Measurements from ENCODE around the gene ERRFI1. TPM values are rescaled to one million over a fixed set of nuclear protein-coding genes. Genes with fewer than 3 reads are reported as not detected.
A peak's percentile ranks its signal among the peaks of the same experiment; 100 is the strongest.

ERRFI1 gene
- total RNA-seq, 2 experiments from 2014 or later = 1.3 to 1.5 TPM

DNA sequence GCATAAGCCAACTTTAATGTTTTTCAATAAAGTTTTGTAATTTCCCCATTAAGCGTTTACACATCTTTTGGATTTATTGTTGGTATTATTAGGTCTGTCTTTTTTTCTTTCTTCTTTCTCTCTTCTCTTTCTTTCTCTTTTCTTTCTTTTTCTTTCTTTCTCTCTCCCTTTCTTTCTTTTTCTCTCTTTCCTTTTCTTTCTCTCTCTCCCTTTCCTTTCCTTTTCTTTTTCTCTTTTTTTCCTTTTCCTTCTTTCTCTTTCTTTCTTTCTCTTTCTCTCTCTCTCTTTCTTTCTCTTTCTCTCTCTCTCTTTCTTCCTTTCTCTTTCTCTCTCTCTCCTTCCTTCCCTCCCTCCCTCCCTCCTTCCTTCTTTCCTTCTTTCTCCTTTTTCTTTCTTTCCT lies 31.3 kb downstream of the ERRFI1 start:
- no peak for ATAC-seq
- CTCF ChIA-PET = interaction anchor here (0.9 kb wide), 1 partner anchor 20 kb away, joined by 3 read pairs; no protein-coding TSS in a partner anchor
- H3K27me3 Mint-ChIP-seq = no peaks in the 10 kb centered on the region
- H3K4me3 Mint-ChIP-seq = no peak overlapping the region
- peaks cover 4% of the 10 kb centered on the region for H3K4me1 Mint-ChIP-seq
- peaks cover 3% of the 10 kb centered on the region for H3K9me3 Mint-ChIP-seq (ENCODE audit: low read depth)
- intact Hi-C loops (cut with DNase I, micrococcal nuclease) = no loop called here
- no peak overlapping the region for H3K27ac Mint-ChIP-seq
- H3K36me3 Mint-ChIP-seq (ENCODE audit: low read depth) = peaks cover 24% of the 10 kb centered on the region
- no peak for DNase-seq
- POLR2A ChIA-PET = no interaction called here

- ChIA-PET POLR2A (no interaction called here), CTCF (interaction anchor here (0.7 to 1.5 kb wide), 2 partner anchors 19 to 22 kb away, joined by 3 read pairs; no protein-coding TSS in a partner anchor)
- Mint-ChIP-seq H3K9me3 (ENCODE audit: low read depth) (peaks cover 3% of the 10 kb centered on the region), H3K36me3 (ENCODE audit: low read depth) (peaks cover 31% of the 10 kb centered on the region), H3K27ac (peak overlapping the region; percentile 34), H3K4me1 (peaks cover 4% of the 10 kb centered on the region), H3K27me3 (no peaks in the 10 kb centered on the region), H3K4me3 (no peak overlapping the region)
- intact Hi-C loops (cut with DNase I, micrococcal nuclease) = no loop called here
- DNase-seq (no peak), ATAC-seq (no peak)
These were observed 32.3 kb downstream of the ERRFI1 start for GRCh38 chr1:7993593-7994479.

- Mint-ChIP-seq H3K36me3 (ENCODE audit: low read depth) (peaks cover 32% of the 10 kb centered on the region), H3K4me1 (peaks cover 4% of the 10 kb centered on the region), H3K27ac (no peak overlapping the region), H3K27me3 (no peaks in the 10 kb centered on the region), H3K4me3 (no peak overlapping the region), H3K9me3 (ENCODE audit: low read depth) (peaks cover 3% of the 10 kb centered on the region)
- intact Hi-C loops (cut with DNase I, micrococcal nuclease) = no loop called here
- ChIA-PET POLR2A (no interaction called here), CTCF (interaction anchor here (0.7 to 1.5 kb wide), 2 partner anchors 23 to 153 kb away, joined by 3 read pairs; no protein-coding TSS in a partner anchor)
- no peak for DNase-seq
- ATAC-seq = no peak
These were observed 33.2 kb downstream of the ERRFI1 start for GRCh38 chr1:7992885-7993284.

- ChIA-PET POLR2A (no interaction called here), CTCF (no interaction called here)
- no peak for ATAC-seq
- no peaks in the 10 kb centered on the region for H3K27me3 Mint-ChIP-seq
- H3K36me3 Mint-ChIP-seq (ENCODE audit: low read depth) = peaks cover 39% of the 10 kb centered on the region
- no peak overlapping the region for H3K27ac Mint-ChIP-seq
- intact Hi-C loops (cut with DNase I, micrococcal nuclease) = no loop called here
- no peak for DNase-seq
- peaks cover 3% of the 10 kb centered on the region for H3K9me3 Mint-ChIP-seq (ENCODE audit: low read depth)
- H3K4me1 Mint-ChIP-seq = peaks cover 4% of the 10 kb centered on the region
- no peak overlapping the region for H3K4me3 Mint-ChIP-seq
These were observed 34.3 kb downstream of the ERRFI1 start for GRCh38 chr1:7991504-7992440.

GRCh38 chr1:7989762-7990428 lies 36.2 kb downstream of the ERRFI1 start:
- no peak overlapping the region for H3K4me3 Mint-ChIP-seq
- intact Hi-C loops (cut with DNase I, micrococcal nuclease) = no loop called here
- DNase-seq (no peak), ATAC-seq (no peak)
- H3K36me3 Mint-ChIP-seq (ENCODE audit: low read depth) = peaks cover 55% of the 10 kb centered on the region
- H3K27me3 Mint-ChIP-seq = no peaks in the 10 kb centered on the region
- CTCF ChIA-PET = no interaction called here
- peaks cover 4% of the 10 kb centered on the region for H3K4me1 Mint-ChIP-seq
- no peak overlapping the region for H3K27ac Mint-ChIP-seq
- peaks cover 3% of the 10 kb centered on the region for H3K9me3 Mint-ChIP-seq (ENCODE audit: low read depth)
- POLR2A ChIA-PET = no interaction called here

DNA sequence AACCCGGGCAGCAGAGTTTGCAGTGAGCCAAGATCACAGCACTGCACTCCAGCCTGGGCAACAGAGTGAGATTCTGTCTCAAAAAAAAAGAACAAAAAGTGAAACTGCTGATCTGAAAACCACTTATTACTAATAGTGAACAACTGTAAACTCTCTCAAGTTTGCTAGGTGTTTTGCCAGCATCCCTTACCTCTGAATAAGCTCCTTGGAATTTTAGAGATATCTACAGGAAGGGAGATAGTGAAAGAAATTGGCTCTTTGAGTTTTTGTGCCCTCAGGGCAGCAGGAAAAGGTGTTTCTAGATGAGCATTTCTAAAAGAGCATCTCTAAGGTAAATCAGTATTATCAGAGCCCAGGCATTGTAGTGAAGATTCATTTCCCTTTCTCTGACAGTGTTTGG lies 37.5 kb downstream of the ERRFI1 start:
- ChIA-PET CTCF (interaction anchor here (0.7 to 2.2 kb wide), 3 partner anchors 14 to 246 kb away, joined by 3 to 9 read pairs (median 4); no protein-coding TSS in a partner anchor), POLR2A (no interaction called here)
- H3K27me3 Mint-ChIP-seq = no peaks in the 10 kb centered on the region
- H3K4me3 Mint-ChIP-seq = no peak overlapping the region
- ATAC-seq (no peak), DNase-seq (no peak)
- H3K4me1 Mint-ChIP-seq = no peaks in the 10 kb centered on the region
- H3K9me3 Mint-ChIP-seq (ENCODE audit: low read depth) = peaks cover 3% of the 10 kb centered on the region
- intact Hi-C loops (cut with DNase I, micrococcal nuclease) = no loop called here
- peaks cover 60% of the 10 kb centered on the region for H3K36me3 Mint-ChIP-seq (ENCODE audit: low read depth)
- H3K27ac Mint-ChIP-seq = no peak overlapping the region

DNA sequence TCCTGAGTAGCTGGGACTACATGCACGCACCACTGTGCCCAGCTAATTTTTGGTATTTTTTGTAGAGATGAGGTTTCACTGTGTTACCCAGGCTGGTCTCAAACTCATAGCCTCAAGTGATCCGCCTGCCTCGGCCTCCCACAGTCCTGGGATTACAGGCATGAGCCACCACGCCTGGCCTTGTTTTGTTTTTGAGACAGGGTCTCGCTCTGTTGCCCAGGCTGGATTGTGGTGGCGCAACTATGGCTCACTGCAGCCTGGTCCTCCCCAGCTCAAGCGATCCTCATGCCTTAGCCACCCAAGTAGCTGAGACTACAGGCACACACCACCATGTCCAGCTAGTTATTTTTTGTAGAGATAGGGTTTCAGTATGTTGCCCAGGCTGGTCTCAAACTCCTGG lies 38.6 kb downstream of the ERRFI1 start:
- intact Hi-C loops (cut with DNase I, micrococcal nuclease) = no loop called here
- Mint-ChIP-seq H3K9me3 (ENCODE audit: low read depth) (peaks cover 3% of the 10 kb centered on the region), H3K27me3 (no peaks in the 10 kb centered on the region), H3K4me3 (no peak overlapping the region), H3K27ac (no peak overlapping the region), H3K36me3 (ENCODE audit: low read depth) (peaks cover 64% of the 10 kb centered on the region), H3K4me1 (peaks cover under 1% of the 10 kb centered on the region)
- ChIA-PET CTCF (interaction anchor here (1.5 to 2.2 kb wide), 2 partner anchors 13 to 28 kb away, joined by 4 to 9 read pairs; no protein-coding TSS in a partner anchor), POLR2A (no interaction called here)
- ATAC-seq (no peak), DNase-seq (no peak)

DNA sequence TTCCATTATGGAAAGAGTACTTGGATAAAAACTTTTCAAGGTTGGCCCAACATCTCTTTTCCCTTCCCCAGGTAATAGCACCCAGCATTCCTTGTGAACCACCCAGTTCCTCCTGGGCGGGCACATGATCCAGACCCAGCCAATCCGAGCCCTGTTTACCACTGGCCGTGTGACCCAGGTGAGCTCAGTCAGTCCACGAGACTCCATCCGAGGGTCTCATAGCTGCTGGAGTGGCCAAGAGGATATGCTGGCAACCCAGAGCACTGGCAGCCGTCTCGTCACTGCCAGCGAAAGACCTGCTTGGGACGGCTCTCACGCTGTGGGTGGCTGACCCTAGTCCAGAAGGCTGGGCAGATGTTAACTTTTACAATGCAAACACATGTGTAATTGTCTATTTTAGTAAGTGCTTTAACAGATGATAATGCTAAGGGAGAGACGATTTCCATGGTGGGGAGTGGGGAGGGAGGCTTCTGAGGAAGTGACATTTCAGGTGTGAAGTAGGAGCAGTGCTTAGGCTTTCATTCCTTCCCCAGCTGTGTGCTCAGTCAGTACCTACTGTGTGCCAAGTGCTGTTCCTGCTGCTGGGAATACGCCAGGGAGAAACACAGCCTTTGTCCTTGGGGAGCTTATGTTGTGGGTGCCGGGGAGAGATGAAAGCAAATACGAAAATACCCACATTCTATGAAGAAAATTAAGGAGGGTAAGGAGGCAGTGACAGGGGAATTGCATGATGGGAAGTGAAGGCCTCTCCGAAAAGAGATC lies 40.1 kb downstream of the ERRFI1 start:
- H3K9me3 Mint-ChIP-seq (ENCODE audit: low read depth) = peaks cover 3% of the 10 kb centered on the region
- no peaks in the 10 kb centered on the region for H3K27me3 Mint-ChIP-seq
- peaks cover 69% of the 10 kb centered on the region for H3K36me3 Mint-ChIP-seq (ENCODE audit: low read depth)
- ChIA-PET POLR2A (interaction anchor here (0.5 kb wide), 1 partner anchor 11 kb away, joined by 8 read pairs; no protein-coding TSS in a partner anchor), CTCF (interaction anchor here (0.8 to 2.9 kb wide), 2 partner anchors 10 to 11 kb away, joined by 3 to 14 read pairs; no protein-coding TSS in a partner anchor)
- no peak for ATAC-seq
- H3K4me3 Mint-ChIP-seq = no peak overlapping the region
- no peak overlapping the region for H3K27ac Mint-ChIP-seq
- H3K4me1 Mint-ChIP-seq = peaks cover 5% of the 10 kb centered on the region
- DNase-seq = no peak
- intact Hi-C loops (cut with DNase I, micrococcal nuclease) = no loop called here

- no peaks in the 10 kb centered on the region for H3K9me3 Mint-ChIP-seq (ENCODE audit: low read depth)
- ChIA-PET CTCF (interaction anchor here (0.6 to 3.5 kb wide), 6 partner anchors 9 to 338 kb away, joined by 3 to 14 read pairs (median 4); no protein-coding TSS in a partner anchor), POLR2A (no interaction called here)
- H3K36me3 Mint-ChIP-seq (ENCODE audit: low read depth) = peaks cover 63% of the 10 kb centered on the region
- no peak overlapping the region for H3K27ac Mint-ChIP-seq
- no peak for DNase-seq
- H3K4me3 Mint-ChIP-seq = no peak overlapping the region
- H3K27me3 Mint-ChIP-seq = no peaks in the 10 kb centered on the region
- ATAC-seq = no peak
- peaks cover 5% of the 10 kb centered on the region for H3K4me1 Mint-ChIP-seq
- intact Hi-C loops (cut with DNase I, micrococcal nuclease) = no loop called here
These were observed 41.3 kb downstream of the ERRFI1 start for GRCh38 chr1:7984811-7985210.

DNA sequence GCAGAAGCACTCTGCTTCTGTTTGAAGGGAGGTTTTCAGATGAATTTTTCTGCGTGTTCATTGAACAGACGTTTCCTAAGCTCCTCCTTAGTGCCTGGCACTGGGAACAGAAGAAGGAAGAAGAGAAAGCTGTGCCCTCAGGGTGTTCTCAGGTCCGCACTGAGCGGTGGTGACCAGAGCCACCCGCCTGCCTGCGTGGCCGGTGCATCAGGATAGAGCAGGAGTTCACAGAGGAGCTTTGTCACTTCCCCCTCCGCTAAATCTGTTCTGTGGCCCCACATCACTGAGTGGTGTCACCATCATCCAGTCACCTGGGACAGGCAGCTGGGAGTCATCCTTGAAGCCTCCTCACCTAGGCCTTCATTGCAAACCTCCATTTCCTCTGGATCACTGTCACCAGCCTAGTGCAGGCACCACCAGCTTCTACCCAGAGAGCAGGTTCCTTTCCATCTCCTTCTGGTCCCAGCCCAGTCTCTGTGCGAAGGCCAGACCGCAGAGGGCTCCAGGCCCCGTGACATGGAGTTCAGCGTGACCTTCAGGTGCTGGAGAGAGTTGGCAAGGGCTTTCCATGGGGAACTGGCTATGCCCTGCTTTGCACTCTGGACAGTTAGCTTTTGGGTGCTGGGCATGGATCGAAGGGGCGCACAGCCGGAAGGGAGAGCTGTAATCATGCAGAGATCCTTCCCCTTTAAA lies 42.9 kb downstream of the ERRFI1 start:
- DNase-seq (no peak), ATAC-seq (no peak)
- Mint-ChIP-seq H3K4me1 (peaks cover 5% of the 10 kb centered on the region), H3K4me3 (no peak overlapping the region), H3K27ac (no peak overlapping the region), H3K36me3 (ENCODE audit: low read depth) (peaks cover 62% of the 10 kb centered on the region), H3K27me3 (no peaks in the 10 kb centered on the region), H3K9me3 (ENCODE audit: low read depth) (no peaks in the 10 kb centered on the region)
- intact Hi-C loops (cut with DNase I, micrococcal nuclease) = no loop called here
- ChIA-PET CTCF (interaction anchor here (0.6 to 3.5 kb wide), 6 partner anchors 9 to 1065 kb away, joined by 3 to 9 read pairs (median 4); no protein-coding TSS in a partner anchor), POLR2A (no interaction called here)
